ENCODE data around the gene PITPNM3. TPM values are rescaled to one million over a fixed set of nuclear protein-coding genes. Genes with fewer than 3 reads are reported as not detected.

PITPNM3 gene
- total RNA-seq, 1 donor from 2014 or later, result 1.4 TPM

GRCh38 chr17:6561446-6561845 is 5.1 kb upstream of the PITPNM3 start:
- Mint-ChIP-seq H3K36me3 (ENCODE audit: unreplicated experiment) (no peaks in the 10 kb centered on the region), H3K27me3 (ENCODE audit: unreplicated experiment) (peaks cover 13% of the 10 kb centered on the region), H3K9me3 (ENCODE audit: unreplicated experiment) (peaks cover 10% of the 10 kb centered on the region), H3K27ac (ENCODE audit: unreplicated experiment) (no peak overlapping the region), H3K4me3 (ENCODE audit: unreplicated experiment) (no peak overlapping the region), H3K4me1 (ENCODE audit: low read depth, unreplicated experiment) (no peaks in the 10 kb centered on the region)
- no peak for TF ChIP-seq CTCF (IDR thresholded peaks at IDR 0.05; ENCODE audit: partially characterized antibody, unreplicated experiment)
- no peak for DNase-seq

GRCh38 chr17:6560496-6560895 is 4.1 kb upstream of the PITPNM3 start:
- H3K4me1 Mint-ChIP-seq (ENCODE audit: low read depth, unreplicated experiment), result no peaks in the 10 kb centered on the region
- H3K27ac Mint-ChIP-seq (ENCODE audit: unreplicated experiment), result no peak overlapping the region
- H3K4me3 Mint-ChIP-seq (ENCODE audit: unreplicated experiment), result no peak overlapping the region
- peaks cover 13% of the 10 kb centered on the region for H3K27me3 Mint-ChIP-seq (ENCODE audit: unreplicated experiment)
- TF ChIP-seq CTCF (IDR thresholded peaks at IDR 0.05; ENCODE audit: partially characterized antibody, unreplicated experiment), result no peak
- peaks cover 8% of the 10 kb centered on the region for H3K9me3 Mint-ChIP-seq (ENCODE audit: unreplicated experiment)
- DNase-seq, result no peak
- H3K36me3 Mint-ChIP-seq (ENCODE audit: unreplicated experiment), result no peaks in the 10 kb centered on the region

- DNase-seq, result no peak
- peaks cover 8% of the 10 kb centered on the region for H3K9me3 Mint-ChIP-seq (ENCODE audit: unreplicated experiment)
- peaks cover 16% of the 10 kb centered on the region for H3K27me3 Mint-ChIP-seq (ENCODE audit: unreplicated experiment)
- no peak for TF ChIP-seq CTCF (IDR thresholded peaks at IDR 0.05; ENCODE audit: partially characterized antibody, unreplicated experiment)
- H3K4me1 Mint-ChIP-seq (ENCODE audit: low read depth, unreplicated experiment), result peaks cover 3% of the 10 kb centered on the region
- H3K27ac Mint-ChIP-seq (ENCODE audit: unreplicated experiment), result no peak overlapping the region
- H3K4me3 Mint-ChIP-seq (ENCODE audit: unreplicated experiment), result no peak overlapping the region
- H3K36me3 Mint-ChIP-seq (ENCODE audit: unreplicated experiment), result no peaks in the 10 kb centered on the region
Observed at GRCh38 chr17:6559753-6560215, 3.4 kb upstream of the PITPNM3 start.

- no peak for DNase-seq
- Mint-ChIP-seq H3K4me1 (ENCODE audit: low read depth, unreplicated experiment) (peaks cover 4% of the 10 kb centered on the region), H3K4me3 (ENCODE audit: unreplicated experiment) (no peak overlapping the region), H3K27me3 (ENCODE audit: unreplicated experiment) (peaks cover 20% of the 10 kb centered on the region), H3K27ac (ENCODE audit: unreplicated experiment) (no peak overlapping the region), H3K36me3 (ENCODE audit: unreplicated experiment) (no peaks in the 10 kb centered on the region), H3K9me3 (ENCODE audit: unreplicated experiment) (peaks cover 8% of the 10 kb centered on the region)
- TF ChIP-seq CTCF (IDR thresholded peaks at IDR 0.05; ENCODE audit: partially characterized antibody, unreplicated experiment), result no peak
Observed at GRCh38 chr17:6558932-6559752, 2.8 kb upstream of the PITPNM3 start.

- Mint-ChIP-seq H3K27ac (ENCODE audit: unreplicated experiment) (no peak overlapping the region), H3K36me3 (ENCODE audit: unreplicated experiment) (no peaks in the 10 kb centered on the region), H3K9me3 (ENCODE audit: unreplicated experiment) (peaks cover 10% of the 10 kb centered on the region), H3K4me1 (ENCODE audit: low read depth, unreplicated experiment) (peaks cover 4% of the 10 kb centered on the region), H3K27me3 (ENCODE audit: unreplicated experiment) (peaks cover 20% of the 10 kb centered on the region), H3K4me3 (ENCODE audit: unreplicated experiment) (no peak overlapping the region)
- no peak for TF ChIP-seq CTCF (IDR thresholded peaks at IDR 0.05; ENCODE audit: partially characterized antibody, unreplicated experiment)
- no peak for DNase-seq
Observed at GRCh38 chr17:6558276-6558675, 1.9 kb upstream of the PITPNM3 start.
